Activated CD8-positive, alpha-beta memory T cell treated with anti-CD3 and anti-CD28 coated beads, Interleukin-2, amount 10 ng/mL, durations not matched to agents 7 days and 5 days (primary cell): ENCODE data around the gene OPRM1. TPM values are rescaled to one million over a fixed set of nuclear protein-coding genes. Genes with fewer than 3 reads are reported as not detected.
A peak's percentile ranks its signal among the peaks of the same experiment; 100 is the strongest.

Experiments
- ATAC-seq: fragments of 150-1000 bp; cut with Tn5 transposase; one replicate; pipeline ENCODE4 v1.10.0; 2021; ENCODE audit warnings: moderate library complexity
- CTCF ChIA-PET: fragments of 350-600 bp; sonication (Branson Sonifier 250); formaldehyde crosslinking; loops from one replicate; lab custom pipeline; 2021; ENCODE audit warnings: antibody characterized with exemption; lab: Charles Lee
- DNase-seq: peaks from one replicate; pipeline ENCODE4 v3.0.0-alpha.2; 2020
- H3K27ac Mint-ChIP-seq: one replicate; pipeline ENCODE4 v1.8.0; 2021; ENCODE audit warnings: mild to moderate bottlenecking, mixed read lengths
- H3K27me3 Mint-ChIP-seq: one replicate; pipeline ENCODE4 v1.8.0; 2021; ENCODE audit warnings: mixed read lengths
- H3K36me3 Mint-ChIP-seq: one replicate; pipeline ENCODE4 v1.8.0; 2021; ENCODE audit warnings: mild to moderate bottlenecking, mixed read lengths
- H3K4me1 Mint-ChIP-seq: one replicate; pipeline ENCODE4 v1.8.0; 2021; ENCODE audit warnings: mixed read lengths
- H3K4me3 Mint-ChIP-seq: one replicate; pipeline ENCODE4 v1.8.0; 2021; ENCODE audit warnings: mild to moderate bottlenecking, moderate library complexity, mixed read lengths
- H3K9me3 Mint-ChIP-seq: one replicate; pipeline ENCODE4 v1.8.0; 2022; ENCODE audit warnings: low read depth, mixed read lengths
- total RNA-seq, 2 experiments: library from RNA; stranded (reverse); gene quantifications; one replicate each; pipeline ENCODE4 v1.2.3, GENCODE V29; 2021

OPRM1 gene
- total RNA-seq, 2 experiments from 2014 or later = not detected

DNA sequence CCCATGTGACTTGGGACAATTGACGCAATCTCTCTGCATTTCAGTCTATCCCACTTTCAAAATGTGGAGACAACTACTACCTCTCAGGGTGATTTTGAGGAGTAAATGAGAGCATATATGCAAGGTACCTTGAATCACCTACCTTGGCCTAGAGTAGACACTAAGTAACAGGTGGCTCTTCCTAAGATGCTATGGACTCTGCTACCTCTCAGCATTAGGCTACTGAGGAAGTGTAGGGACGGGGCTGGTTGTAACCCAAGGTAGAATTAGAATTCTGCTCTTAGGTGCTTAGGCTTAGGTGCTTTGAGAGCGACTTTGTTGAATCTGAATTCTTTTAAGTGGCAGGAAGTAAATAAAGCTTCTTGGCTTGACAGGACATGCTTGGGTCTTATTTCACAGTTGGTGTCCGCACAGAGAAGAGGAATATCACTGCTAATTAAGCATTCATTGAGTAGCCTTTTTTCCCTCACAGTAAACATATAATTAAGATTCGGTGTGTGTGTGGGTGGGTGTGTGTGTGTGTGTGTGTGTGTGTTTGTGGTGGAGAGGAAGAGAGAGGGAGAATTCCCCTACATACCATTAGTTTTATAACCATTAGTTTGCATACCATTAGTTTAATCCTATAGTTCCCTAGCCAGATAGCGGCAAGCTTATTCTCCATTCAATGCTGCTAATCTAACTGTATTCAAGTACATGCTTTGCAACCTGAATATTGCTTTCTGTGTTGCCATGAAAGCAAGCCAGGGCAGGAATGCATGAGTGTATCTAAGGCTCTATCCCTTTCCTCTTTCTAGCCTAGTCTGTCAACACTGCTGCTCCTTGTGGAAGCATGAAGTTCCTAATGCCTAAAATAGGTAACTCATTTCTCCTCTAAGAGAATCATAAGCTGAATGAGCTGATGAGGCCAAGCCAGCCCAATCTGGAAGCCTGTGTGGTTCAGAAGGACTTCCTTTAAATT, 205.0 kb downstream of the OPRM1 start:
- CTCF ChIA-PET = interaction anchor here (0.6 to 10.6 kb wide), 5 partner anchors 9 to 87 kb away, joined by 3 to 80 read pairs (median 7); no protein-coding TSS in a partner anchor
- Mint-ChIP-seq H3K27ac (peak overlapping the region; percentile 68), H3K9me3 (no peaks in the 10 kb centered on the region), H3K4me3 (peak overlapping the region; percentile 91), H3K36me3 (peaks cover 28% of the 10 kb centered on the region), H3K27me3 (no peaks in the 10 kb centered on the region), H3K4me1 (peaks cover 71% of the 10 kb centered on the region)
- ATAC-seq = no peak
- DNase-seq = no peak

DNA sequence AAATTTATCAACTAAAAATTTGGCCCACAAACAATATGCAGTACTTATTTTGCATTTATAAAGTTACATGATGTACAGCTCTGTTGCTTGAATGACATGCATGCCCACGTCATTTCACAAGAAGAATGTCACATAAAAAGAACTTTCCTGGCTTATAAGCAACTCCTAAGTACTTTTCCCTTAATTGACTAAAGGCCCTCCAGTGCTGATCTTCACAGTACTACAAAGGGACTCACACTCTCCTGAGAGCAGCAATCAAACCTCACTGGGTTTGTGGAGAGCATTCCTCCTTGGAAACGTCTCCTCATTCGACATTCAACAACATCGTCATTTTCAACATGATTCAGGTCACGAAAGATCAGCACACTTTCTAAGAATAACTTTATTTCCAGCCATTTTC, 206.5 kb downstream of the OPRM1 start:
- H3K4me3 Mint-ChIP-seq = peak overlapping the region; percentile 91
- H3K27me3 Mint-ChIP-seq = no peaks in the 10 kb centered on the region
- CTCF ChIA-PET = interaction anchor here (1.4 to 10.6 kb wide), 4 partner anchors 9 to 88 kb away, joined by 7 to 80 read pairs (median 9); no protein-coding TSS in a partner anchor
- peak overlapping the region; percentile 95 for H3K27ac Mint-ChIP-seq
- no peaks in the 10 kb centered on the region for H3K9me3 Mint-ChIP-seq
- H3K36me3 Mint-ChIP-seq = peaks cover 28% of the 10 kb centered on the region
- no peak for DNase-seq
- peaks cover 78% of the 10 kb centered on the region for H3K4me1 Mint-ChIP-seq
- ATAC-seq = no peak

DNA sequence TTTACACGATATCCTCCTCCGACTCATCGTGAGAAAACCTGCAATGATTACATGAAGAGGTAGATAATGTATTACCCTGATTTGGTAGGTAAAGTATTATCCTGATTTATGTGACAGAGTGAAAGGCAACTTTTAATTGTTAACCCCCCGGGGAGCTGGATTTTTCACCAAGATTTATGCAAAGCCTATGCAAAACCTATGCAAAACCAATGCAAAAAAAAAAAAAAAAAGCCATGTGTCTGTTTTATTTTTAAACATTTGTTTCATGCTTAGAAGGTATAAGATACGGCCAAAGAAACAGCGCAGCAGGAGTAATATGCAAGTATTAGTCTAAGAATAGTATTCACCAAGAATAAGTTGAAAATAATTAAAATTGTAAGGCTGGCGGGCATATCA, 207.7 kb downstream of the OPRM1 start:
- CTCF ChIA-PET = interaction anchor here (1.2 to 10.6 kb wide), 7 partner anchors 9 to 93 kb away, joined by 4 to 80 read pairs (median 14); no protein-coding TSS in a partner anchor
- Mint-ChIP-seq H3K4me1 (peaks cover 83% of the 10 kb centered on the region), H3K36me3 (peaks cover 26% of the 10 kb centered on the region), H3K9me3 (no peaks in the 10 kb centered on the region), H3K27me3 (no peaks in the 10 kb centered on the region), H3K27ac (peak overlapping the region; percentile 95), H3K4me3 (peak overlapping the region; percentile 91)
- ATAC-seq (no peak), DNase-seq (no peak)

DNA sequence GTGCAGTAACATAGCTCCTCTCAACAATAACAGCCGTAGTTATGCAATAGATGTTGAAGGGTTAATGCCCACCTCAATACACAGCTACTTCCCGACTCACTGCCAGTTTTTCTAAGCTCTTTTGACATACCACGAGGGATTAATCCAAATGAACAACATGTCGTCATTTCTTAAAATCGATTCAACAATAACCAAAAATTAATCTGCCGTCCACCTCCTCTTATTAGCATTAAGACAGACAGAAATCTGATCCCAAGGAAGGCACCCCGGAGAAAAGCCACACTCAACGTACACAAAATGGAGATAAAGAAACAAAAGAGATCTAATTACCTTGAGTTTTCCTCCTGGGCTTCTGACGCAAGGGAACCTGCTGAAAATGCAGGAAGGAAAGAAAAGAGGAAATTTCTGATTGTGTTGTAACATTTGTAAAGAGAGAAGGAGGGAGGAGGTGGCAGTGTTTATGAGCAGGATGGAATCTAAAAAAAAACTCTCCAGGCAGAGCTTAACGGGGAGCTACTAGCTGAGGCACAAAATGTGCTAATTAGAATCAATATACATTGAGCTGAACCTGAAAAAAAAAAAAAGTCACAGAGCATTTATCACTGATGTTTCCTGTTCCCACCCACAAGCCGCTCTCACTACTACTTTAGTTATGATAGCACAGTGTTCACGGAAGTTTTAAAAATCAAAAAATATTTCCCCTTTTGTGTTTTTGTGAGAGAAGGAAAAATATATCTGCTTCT, 208.2 kb downstream of the OPRM1 start:
- Mint-ChIP-seq H3K27me3 (no peaks in the 10 kb centered on the region), H3K27ac (peak overlapping the region; percentile 95), H3K36me3 (peaks cover 28% of the 10 kb centered on the region), H3K4me1 (peaks cover 83% of the 10 kb centered on the region), H3K9me3 (no peaks in the 10 kb centered on the region), H3K4me3 (peak overlapping the region; percentile 91)
- CTCF ChIA-PET = interaction anchor here (1.1 to 10.6 kb wide), 8 partner anchors 8 to 93 kb away, joined by 3 to 80 read pairs (median 14); no protein-coding TSS in a partner anchor
- DNase-seq (peak; percentile 68), ATAC-seq (peak; percentile 67)

DNA sequence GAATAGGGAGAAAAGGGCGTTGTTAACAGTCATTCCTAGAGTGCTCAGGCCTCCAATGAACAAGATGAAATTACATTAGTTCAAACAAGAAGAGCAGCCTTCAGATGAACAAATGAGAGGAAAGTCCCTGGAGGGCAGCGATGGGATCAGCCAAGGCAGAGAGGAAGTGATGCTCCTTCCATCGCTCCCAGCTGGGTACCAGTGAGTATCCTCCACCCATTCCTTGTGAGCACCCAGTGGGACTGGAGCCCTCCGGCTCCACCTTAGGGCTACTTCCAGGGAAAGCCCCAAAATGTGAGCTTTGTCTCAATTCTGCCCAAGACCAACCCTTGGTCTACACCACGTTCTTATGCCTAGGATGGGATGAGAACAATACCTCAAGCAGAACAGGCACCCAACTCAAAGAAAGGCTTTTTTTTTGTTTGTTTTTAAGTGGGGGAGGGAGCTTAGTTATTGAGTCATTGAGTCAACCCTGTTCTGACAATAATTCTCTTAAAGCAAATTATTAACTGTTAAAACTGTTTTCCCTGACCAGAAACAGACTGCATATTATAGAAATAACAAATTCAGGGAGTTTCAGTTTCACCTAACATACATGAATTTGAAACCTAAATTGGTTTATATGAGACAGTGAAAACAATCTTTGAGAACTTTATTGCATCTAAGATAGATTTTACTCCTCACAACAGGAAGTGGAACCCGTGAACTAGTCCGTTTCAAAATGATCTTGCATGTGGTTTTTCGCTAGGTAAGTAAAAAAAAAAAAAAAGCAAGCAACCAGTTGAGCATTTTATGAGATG, 210.7 kb downstream of the OPRM1 start:
- H3K36me3 Mint-ChIP-seq = peaks cover 20% of the 10 kb centered on the region
- DNase-seq (peak; percentile 54), ATAC-seq (peak; percentile 64)
- H3K27me3 Mint-ChIP-seq = no peaks in the 10 kb centered on the region
- CTCF ChIA-PET = interaction anchor here (3.2 to 10.6 kb wide), 3 partner anchors 19 to 96 kb away, joined by 14 to 80 read pairs (median 34); no protein-coding TSS in a partner anchor
- H3K9me3 Mint-ChIP-seq = peaks cover 4% of the 10 kb centered on the region
- peak overlapping the region; percentile 95 for H3K27ac Mint-ChIP-seq
- peaks cover 66% of the 10 kb centered on the region for H3K4me1 Mint-ChIP-seq
- peak overlapping the region; percentile 55 for H3K4me3 Mint-ChIP-seq

DNA sequence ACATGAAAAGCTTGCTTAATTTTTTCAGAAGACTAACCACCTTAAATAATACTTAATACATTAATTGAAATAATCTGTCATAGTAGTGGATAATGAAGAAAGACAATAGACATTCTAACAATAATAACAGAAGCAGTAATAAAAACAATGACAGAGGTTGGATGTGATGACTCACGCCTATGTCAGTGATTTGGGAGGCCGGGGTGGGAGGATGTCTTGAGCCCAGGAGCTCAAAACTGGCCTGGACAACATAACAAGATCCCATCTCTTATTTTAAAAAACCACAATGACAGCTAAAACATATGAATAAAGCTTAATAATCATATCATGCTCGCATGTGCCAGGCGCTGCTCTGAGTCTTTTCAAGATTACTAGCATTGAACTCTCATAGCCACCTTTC, 212.1 kb downstream of the OPRM1 start:
- no peak overlapping the region for H3K27ac Mint-ChIP-seq
- CTCF ChIA-PET = interaction anchor here (1.2 to 2.8 kb wide), 3 partner anchors 23 to 26 kb away, joined by 4 to 12 read pairs (median 4); no protein-coding TSS in a partner anchor
- H3K36me3 Mint-ChIP-seq = peaks cover 29% of the 10 kb centered on the region
- H3K4me3 Mint-ChIP-seq = no peak overlapping the region
- H3K27me3 Mint-ChIP-seq = no peaks in the 10 kb centered on the region
- peaks cover 55% of the 10 kb centered on the region for H3K4me1 Mint-ChIP-seq
- DNase-seq (no peak), ATAC-seq (no peak)
- H3K9me3 Mint-ChIP-seq = peaks cover 12% of the 10 kb centered on the region

DNA sequence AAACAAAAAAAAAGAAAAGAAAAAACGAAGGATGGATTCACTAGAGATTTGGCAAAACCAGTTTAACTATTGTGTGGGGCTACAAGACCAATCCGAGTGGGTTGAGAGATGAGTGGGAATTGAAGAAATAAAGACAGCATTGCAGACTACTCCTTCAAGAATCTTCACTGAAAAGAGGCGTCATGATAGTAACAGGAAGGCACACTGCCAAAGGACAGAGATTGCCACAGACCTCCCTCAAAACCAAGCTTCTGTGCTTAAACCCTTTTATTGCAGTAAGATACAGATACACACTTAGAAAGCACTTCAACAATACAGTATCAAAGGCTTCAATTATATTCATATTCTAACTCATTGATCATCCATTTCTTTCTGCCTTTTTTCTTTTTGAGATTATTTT, 213.6 kb downstream of the OPRM1 start:
- Mint-ChIP-seq H3K4me1 (peaks cover 51% of the 10 kb centered on the region), H3K27me3 (no peaks in the 10 kb centered on the region), H3K4me3 (no peak overlapping the region), H3K9me3 (peaks cover 12% of the 10 kb centered on the region), H3K27ac (no peak overlapping the region), H3K36me3 (peaks cover 36% of the 10 kb centered on the region)
- ATAC-seq (no peak), DNase-seq (no peak)
- CTCF ChIA-PET = interaction anchor here (2.8 kb wide), 1 partner anchor 24 kb away, joined by 12 read pairs; no protein-coding TSS in a partner anchor

DNA sequence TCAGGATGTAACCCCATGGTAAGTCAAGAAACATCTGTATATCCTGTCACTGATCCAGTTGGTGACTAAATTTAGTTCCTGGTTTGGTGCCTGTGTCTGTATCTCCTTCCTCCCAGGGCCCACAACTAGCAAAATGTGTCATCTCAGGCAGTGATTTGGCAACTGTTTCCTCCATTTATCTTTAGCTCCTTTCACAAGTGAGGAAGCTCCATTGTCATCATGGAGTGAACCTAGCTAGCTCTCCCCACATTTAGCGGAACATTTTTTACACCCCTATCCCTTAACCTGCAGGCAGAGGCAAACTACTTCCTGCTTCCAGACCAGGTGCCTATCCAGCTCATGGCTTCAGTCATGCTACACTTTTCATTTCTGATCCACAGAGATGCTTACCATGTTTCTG, 218.0 kb downstream of the OPRM1 start:
- H3K9me3 Mint-ChIP-seq = peaks cover 12% of the 10 kb centered on the region
- CTCF ChIA-PET = interaction anchor here (1.2 kb wide), 1 partner anchor 14 kb away, joined by 4 read pairs; no protein-coding TSS in a partner anchor
- DNase-seq (no peak), ATAC-seq (peak; percentile 23)
- peaks cover 4% of the 10 kb centered on the region for H3K27me3 Mint-ChIP-seq
- no peak overlapping the region for H3K4me3 Mint-ChIP-seq
- H3K27ac Mint-ChIP-seq = no peak overlapping the region
- peaks cover 24% of the 10 kb centered on the region for H3K4me1 Mint-ChIP-seq
- peaks cover 35% of the 10 kb centered on the region for H3K36me3 Mint-ChIP-seq

DNA sequence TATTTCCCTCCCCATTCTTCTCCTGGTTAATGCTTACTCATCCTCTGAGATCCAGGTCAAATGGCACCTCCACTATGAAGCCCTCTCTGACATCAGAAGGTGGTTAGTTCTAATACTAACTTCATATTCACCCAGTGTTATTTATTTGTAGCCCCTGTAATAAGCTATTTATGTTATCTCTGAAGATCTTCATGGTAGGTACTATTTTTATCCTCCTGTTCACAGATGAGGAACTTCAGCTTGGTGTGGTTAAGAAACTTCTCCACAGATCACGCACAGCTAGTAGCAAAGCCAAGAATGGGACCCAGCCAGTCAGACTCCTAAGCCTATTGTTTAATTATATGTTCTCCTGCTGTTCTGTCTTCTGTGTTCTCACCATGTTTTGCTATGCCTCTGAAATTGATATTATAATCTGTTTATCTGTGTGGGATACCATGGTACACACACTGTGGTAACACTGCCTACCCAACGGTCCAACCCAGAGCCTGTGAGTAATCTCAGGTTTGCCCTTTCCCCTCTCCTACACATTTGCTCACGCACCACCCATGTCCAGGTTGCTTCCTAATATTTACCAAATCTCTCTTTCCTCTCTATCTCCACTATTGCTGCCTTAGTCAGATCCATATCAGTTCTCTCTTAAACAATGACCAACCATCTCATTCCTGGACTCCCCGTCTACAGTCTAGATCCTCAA, 219.2 kb downstream of the OPRM1 start:
- no peak for DNase-seq
- peaks cover 18% of the 10 kb centered on the region for H3K4me1 Mint-ChIP-seq
- H3K27ac Mint-ChIP-seq = no peak overlapping the region
- peak; percentile 45 for ATAC-seq
- peaks cover 12% of the 10 kb centered on the region for H3K9me3 Mint-ChIP-seq
- H3K27me3 Mint-ChIP-seq = peaks cover 5% of the 10 kb centered on the region
- H3K4me3 Mint-ChIP-seq = no peak overlapping the region
- H3K36me3 Mint-ChIP-seq = peaks cover 31% of the 10 kb centered on the region
- CTCF ChIA-PET = interaction anchor here (1.2 kb wide), 1 partner anchor 12 kb away, joined by 4 read pairs; no protein-coding TSS in a partner anchor

DNA sequence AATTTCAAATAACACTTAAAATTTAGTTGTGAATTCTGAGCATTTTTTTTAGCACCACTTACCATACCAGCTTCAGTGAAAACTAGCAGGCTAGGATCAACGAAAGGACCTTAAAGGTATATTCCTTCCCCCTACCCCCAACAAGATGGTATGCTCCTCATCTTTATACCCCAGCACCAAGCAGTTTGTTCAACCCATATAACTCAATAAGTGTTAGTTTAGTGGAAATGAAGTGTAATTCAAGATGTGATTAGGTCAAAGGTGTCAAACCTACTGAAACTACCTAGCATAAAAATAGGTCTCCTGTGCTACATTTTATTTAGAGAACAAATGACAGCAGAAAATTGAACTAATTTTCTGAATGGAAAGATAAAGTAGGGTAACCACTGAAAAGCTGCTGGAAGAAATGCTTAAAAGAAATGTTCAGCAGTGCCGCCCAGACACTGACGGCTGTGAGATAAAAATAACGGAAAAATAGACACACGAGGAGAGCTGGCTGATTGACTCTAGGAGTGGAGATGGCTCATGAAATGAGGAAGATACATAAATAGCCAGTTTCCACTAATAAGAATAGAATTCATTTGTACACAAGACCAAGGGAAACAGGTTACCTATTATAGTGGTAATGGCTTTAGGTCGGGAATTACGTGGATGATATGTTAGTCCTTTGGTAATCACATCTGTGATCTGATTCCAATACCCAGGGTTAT, 222.8 kb downstream of the OPRM1 start:
- H3K4me1 Mint-ChIP-seq = peaks cover 22% of the 10 kb centered on the region
- H3K36me3 Mint-ChIP-seq = peaks cover 13% of the 10 kb centered on the region
- H3K27me3 Mint-ChIP-seq = peaks cover 7% of the 10 kb centered on the region
- peaks cover 2% of the 10 kb centered on the region for H3K9me3 Mint-ChIP-seq
- H3K4me3 Mint-ChIP-seq = no peak overlapping the region
- no peak overlapping the region for H3K27ac Mint-ChIP-seq
- ATAC-seq (no peak), DNase-seq (no peak)
- CTCF ChIA-PET = no interaction called here

DNA sequence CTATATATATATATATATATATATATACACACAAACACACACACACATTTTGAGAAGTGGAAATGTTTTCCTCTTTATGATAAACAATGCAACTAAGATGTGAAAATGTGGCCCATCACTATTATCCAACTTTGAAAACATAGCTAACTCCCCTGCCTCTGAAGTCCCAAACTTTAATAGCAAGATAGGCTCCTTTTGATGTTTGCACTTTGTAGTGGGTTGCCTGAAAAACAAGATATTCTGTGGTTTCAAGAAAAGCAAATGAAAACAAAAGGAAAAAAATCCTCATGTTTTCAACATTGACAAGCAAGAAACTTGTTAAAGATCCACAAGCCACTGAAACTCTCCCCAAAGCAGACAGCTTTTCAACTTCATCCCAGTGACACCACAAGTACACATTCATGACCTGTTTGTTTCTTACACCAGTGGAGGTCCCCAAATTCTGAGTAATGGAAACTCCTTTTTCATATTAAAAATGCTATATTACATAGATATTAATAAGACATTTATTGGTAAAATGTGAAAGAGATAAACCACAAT, 227.6 kb downstream of the OPRM1 start:
- CTCF ChIA-PET = interaction anchor here (1.4 to 2.1 kb wide), 3 partner anchors 11 to 112 kb away, joined by 4 to 7 read pairs (median 6); no protein-coding TSS in a partner anchor
- DNase-seq = no peak
- no peak for ATAC-seq
- Mint-ChIP-seq H3K27me3 (peaks cover 7% of the 10 kb centered on the region), H3K4me1 (peaks cover 6% of the 10 kb centered on the region), H3K4me3 (no peak overlapping the region), H3K9me3 (peaks cover 2% of the 10 kb centered on the region), H3K36me3 (peaks cover 5% of the 10 kb centered on the region), H3K27ac (no peak overlapping the region)
